HG02623 (cell line): Measurements from ENCODE around the gene DNAJB6.

Experiments used
- ATAC-seq: cut with Tn5 transposase; IDR thresholded peaks from one replicate; pipeline ENCODE4 v1.9.1; 2021; ENCODE audit warnings: moderate library complexity; ENCODE audit not compliant: unreplicated experiment

The DNAJB6 gene

DNA sequence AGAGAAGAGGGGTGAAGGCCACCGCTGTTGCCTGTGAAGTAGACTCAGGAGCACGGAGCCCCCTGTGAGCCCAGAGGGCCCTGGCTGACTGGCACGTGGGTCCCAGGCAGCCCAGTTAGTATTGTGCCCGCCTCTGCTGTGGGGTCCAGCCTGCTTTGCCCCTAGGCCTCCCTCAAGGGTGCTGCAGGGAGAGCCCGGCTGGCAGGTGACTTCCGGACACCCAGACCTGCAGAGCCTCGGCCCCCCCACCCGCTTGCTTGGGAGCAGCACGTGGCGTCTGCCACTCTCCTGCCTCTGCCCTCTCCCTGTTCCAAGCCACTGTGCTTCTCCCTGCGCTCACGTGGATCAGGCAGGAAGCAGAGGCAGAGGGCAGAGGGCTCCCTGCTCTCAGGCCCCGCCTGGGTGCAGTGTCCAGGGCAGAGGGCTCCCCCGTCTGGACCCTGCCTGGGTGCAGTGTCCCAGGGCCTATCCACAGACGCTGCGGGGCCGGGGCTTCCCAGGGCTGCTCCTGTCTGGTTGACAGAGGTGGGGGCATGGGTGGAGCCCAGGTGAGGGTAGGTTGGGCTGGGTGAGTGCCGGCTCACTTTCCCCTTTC is 88.4 kb downstream of the DNAJB6 start:
- no peak for ATAC-seq

DNA sequence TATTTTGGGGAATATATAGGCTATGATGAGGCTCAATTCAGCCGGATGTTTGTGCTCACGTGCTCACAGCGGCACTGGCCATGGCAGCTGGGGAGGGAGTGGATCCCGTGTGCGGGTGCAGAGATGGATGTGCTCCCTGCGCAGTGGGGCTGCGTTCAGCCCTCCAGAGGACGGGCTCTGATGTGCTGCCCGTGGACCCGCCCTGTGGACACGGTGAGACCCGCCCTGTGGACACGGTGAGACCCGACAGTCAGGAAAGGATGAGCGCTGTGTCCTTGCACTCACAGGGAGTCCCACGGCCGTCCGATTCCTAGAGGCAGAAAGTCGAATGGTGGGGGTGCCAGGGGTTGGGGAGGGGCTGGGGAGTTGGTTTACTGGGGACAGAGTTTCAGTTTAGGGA is 89.0 kb downstream of the DNAJB6 start:
- ATAC-seq, result no peak

DNA sequence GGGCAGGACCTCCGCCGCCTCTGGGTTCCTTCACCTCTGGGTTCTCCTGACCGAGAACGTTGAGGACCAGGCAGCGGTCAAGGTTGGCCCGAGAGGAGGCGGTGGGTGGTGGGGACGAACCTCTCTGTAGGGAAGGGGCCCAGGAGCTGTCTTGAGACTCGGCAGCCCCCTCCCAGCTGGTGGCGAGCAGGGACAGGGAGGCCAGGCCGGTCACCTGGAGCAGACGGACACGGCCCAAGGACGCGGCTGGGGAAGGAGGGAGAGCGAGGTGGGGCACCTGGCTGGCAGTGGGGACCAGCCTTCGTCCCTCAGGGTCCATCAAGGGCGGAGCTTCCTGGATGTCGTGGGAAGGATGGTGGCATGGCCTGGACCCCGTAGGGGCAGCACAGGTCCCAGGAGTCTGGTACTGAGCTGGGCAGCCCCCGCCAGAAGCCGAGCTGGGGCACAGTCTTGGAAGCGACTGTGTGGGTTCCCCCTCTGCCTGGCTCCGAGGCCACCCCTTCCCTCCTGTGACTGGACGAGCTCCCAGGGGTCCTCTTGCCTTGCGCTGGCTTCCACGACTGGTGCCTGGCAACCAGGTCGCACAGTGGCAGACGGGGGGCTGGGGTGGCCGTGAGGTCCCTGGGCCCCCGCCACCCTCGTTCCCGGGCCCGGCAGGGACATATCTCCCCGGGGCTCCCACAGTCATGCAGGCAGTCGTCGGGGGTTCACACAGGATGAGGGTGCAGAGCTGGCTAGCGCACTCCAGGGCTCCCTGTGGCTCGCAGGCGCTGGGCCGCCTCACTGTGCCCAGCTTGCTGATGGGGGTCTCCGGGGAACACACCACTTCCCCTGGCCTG is 89.9 kb downstream of the DNAJB6 start:
- no peak for ATAC-seq

DNA sequence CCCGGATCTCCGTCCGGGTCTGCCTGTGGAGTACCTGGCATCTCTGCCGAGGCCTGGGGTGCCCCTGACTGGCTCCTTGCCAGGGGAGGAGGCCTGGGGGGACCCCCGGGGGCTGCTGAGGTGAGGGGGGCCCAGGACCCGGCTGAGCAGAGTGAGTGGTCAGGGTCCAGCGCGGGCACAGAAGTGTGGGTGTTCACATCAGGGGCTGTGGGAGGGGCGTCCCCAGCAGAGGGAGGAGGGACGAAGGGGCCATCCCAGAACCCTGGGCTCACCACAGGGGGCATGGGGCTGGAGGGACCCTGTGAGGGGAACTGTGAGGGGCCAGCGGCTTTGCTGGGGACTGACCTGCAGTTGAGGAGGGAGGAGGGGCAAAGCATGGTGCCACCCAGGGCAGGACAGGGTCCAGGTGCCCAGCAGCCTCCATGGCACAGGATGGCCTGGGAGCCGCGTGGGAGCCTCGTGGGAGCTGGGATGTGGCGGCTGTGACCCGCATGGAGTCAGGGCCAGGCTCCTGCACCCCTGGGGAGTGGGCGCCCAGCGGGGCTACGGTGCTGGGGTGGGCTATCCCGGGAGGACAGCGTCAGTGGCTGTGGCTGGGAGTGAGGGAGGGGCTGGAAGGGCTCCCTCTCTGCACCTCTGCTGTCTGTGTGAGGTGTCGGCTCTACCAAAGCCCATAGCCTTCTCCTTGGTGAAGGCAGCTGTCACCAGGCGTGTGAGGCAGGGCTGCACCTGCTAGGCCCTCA is 91.2 kb downstream of the DNAJB6 start:
- ATAC-seq, result no peak

DNA sequence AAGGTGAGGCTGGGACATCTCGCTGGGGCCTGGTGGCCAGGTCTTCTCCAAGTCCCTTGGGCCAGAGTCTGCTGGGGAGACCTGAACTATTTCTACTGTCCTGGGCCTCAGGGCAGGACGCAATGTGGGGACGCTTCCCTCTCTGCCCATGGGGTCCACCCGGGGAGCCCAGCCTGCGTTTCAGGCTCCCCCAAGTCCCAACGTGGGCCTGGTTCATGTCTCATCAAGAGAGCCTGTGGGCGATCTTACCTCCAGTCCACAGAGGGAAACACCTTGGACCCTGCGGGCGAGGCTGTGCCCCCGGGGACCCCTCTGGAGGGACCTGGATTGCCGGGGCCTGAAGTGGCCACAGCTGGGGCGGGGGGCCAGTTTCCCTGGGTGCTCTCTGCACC is 91.7 kb downstream of the DNAJB6 start:
- no peak for ATAC-seq

DNA sequence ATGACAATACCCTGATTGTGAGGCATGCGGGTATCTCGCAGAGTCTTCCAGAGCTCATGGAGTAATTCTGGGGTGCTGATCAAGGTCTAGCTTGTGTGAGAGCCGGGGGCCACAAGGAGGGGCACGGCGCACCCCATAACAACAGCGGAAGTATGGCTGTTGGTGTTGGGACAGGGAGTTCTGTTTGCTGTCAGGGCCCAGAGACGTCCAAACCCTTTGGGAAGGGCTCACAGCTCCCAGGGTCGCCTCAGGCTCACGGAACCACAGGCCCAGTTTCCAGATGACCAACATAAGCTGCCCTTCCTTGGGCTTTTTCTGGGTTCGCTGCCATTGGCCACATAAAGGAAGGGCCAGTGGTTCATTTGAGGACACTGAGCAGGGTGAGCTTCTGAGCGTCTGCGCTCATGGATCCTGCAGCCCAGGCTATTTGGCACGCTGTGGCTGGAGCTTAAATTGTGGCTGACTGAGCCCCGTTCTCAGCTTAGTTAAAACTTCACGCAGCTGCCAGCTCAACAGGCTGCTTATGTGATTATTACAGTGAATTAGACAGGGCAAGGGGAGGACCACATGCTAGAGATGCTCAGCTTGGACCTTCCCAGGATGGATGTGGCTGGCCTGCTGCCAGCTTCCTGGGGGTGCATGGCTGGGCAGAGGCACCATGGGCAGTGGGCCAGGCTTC is 92.3 kb downstream of the DNAJB6 start:
- no peak for ATAC-seq

DNA sequence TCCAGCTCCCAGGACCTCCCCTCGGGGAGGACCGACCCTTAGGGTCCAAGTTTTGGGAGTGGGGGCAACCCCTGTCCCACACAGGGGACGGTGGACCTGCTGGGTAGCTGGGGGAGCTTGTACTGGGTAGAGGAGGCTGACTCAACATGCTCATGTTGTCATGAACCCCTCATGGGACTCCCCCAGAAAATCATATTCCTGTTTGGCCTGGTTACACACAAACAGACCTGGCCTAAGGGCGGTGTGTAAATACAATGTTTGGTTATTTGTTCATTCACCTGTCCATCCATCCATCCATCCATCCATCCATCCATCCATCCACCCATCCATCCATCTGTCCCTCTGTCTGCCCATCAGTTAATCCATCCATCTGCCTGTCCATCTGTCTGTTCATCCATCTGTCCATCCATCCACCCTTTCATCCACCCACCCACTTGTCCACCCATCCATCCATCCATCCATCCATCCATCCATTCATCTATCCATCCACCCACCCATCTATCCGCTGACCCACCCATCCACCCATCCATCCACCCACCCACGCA is 92.9 kb downstream of the DNAJB6 start:
- no peak for ATAC-seq

DNA sequence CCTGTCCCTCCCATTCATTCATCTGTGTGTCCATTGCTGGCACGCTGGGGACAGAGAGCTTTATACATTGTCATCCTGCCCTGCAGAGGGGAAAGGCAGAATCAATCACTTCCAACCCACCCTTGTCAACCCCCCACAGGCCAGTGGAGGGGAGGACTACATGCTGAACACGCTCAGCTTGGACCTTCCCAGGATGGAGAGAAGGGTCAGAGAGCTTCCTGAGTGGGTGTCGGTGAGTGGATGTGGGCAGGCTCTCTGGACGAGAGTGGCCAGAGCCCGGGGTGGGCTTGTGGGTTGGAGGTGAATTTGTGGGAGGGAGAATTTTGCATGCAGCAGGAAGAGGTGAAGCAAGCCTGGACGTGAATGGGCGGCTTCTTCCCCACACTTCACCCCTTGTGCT is 93.9 kb downstream of the DNAJB6 start:
- no peak for ATAC-seq

DNA sequence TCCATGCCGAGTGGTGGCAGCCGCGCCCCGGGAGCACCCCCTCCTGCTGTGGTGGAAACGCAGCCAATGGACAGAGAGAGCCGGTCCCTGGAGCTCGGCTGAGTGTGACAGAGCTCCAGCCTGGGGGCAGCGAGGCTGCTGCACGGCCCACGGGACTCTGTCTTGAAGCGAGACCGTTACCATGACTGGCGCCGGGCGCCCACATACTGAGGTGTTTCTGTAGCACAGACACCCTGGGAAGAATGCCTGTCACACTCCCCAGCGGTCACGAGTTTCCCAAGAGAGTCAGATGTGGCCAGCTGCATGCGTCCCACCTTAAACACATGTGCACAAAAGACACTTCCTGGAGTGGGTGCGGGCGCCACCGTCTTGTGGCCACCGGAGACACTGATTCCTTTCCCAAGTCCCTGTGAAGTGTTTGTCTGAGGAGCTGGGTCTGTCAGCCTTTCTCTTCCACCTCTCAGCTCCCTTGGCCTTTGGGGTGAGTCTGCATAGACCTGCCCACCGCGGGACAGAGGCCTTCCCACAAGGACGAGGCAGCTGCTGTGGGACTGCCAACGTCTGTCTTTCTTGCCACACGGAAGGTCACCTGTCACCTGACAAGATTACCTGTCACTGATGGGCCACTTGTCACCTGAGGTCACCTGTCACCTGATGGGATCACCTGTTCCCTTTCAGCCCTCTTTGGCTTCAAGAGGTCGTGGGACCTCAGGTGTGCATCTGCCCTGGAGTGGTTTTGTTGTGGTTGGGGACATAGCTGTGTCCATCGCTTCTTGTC is 94.6 kb downstream of the DNAJB6 start:
- ATAC-seq, result no peak

DNA sequence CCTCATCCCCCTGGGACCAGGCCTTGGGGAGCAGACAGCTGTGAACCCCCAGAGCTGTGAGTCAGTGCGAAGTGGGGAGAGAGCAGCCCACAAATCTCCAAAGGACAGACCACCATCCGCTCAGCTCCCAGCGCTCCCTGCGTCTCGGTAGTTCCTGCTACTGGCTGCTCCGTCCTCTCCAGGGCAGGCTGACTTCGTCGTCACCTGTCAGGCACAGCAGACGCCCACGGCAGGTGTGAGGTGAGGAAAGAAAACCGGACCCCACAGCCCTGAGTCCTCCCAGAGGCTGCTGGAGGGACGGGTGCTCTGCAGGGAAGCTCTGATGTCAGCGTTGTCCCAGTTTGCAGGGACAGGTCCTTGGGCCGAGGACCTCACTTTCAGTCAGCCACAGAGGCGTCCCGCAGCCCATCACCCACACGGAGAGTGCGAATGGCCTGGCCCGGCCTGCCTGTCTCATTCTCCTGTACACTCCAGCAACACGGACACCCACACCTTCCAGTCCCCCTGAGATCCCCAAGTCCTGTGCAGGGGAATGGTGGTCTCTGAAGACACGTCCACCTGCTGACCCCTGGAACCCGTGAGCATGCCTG is 95.2 kb downstream of the DNAJB6 start:
- ATAC-seq, result no peak

DNA sequence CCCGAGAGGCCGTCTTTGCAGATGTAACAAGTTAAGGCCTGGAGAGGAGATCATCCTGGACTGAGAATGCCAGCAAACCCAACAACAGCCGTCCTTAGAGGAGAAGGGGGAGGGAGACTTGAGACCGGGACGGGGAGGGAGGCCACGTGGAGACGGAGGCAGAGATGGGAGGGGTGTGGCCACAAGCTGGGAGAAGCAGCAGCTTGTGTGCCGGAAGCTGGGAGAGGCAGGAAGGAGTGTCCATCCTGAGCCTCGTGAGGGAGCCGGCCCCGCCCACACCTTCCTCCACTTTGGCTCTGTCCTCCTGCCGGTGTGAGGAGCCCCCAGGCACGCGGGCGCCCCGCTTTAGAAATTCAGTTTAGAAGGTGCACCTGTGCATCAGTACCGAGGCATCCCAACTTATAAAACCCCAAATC is 95.7 kb downstream of the DNAJB6 start:
- no peak for ATAC-seq

DNA sequence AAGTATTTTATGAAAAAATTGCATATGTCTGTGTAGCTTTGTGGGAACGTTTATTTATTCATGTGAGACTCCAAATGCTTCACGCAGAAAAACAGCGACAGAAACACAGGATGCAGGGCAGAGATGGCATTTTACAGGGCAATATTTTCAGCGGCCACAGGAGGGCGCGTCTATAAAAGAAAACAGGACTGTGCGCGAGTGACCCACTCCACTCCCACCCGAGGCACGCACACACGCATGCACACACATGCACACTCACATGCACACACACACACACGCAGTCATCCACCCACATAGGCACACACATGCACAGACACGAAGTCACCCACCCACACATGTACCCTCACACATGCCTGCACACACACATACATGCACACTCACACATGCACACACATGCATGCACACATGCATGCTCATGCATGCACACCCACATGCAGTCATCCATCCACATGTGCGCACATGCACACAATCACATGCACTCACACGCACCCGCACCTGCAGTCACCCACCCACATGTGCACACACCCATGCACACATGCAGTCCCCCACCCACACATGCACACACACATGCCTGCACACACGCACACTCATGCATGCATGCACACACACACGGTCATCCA is 96.3 kb downstream of the DNAJB6 start:
- ATAC-seq, result no peak

DNA sequence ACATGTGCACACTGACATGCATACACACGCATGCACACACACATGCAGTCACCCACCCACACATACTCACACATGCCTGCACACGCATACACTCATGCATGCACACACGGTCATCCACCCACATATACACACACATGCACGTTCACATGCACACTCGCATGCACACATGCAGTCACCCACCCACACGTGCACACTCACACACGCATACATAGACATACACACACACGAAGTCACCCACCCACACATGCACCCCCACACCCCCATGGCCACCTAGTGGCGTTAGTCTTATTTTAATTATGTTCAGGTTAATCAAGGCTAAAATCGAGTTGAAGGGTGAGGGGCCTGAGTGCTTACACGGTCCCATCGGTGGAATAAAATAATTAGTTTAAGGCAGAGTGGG is 96.8 kb downstream of the DNAJB6 start:
- no peak for ATAC-seq

DNA sequence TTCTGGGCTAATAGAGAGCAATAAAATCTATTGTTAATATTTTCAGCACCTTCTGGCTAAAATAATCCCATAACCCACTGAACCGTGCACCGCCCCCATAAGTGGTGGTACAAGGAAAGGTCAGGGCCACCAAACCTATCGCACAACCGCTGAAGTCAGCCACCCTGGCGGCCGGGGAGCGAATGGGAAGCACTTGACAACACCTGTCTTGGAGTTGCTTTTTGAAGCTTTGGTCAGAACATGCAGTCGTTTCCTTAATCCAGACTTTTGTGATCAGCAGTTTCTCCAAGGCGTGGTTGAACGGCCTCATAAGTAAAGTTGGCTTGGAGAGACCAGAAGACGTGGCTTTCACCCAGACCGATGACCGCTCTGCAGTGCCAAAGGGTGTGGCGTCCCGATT is 97.4 kb downstream of the DNAJB6 start:
- no peak for ATAC-seq

DNA sequence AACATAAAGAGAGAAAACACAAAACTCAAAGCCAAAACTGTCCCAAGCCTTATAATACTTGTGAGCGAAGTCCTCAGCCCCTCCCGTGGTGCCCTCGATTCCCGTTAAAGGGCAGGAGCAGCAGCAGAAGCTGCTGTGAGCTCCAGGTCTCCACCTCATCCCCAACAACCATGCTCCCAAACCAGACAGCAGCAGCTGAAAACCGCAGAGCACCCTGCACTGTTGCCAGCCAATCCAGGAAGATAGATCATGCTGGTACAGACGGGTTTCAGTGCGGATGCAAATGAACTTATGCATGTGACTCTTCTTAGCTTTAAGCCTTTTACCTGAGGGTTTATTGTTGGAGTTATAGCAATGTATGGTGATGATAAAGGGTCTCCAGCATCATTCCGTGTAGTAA is 97.9 kb downstream of the DNAJB6 start:
- ATAC-seq, result no peak

DNA sequence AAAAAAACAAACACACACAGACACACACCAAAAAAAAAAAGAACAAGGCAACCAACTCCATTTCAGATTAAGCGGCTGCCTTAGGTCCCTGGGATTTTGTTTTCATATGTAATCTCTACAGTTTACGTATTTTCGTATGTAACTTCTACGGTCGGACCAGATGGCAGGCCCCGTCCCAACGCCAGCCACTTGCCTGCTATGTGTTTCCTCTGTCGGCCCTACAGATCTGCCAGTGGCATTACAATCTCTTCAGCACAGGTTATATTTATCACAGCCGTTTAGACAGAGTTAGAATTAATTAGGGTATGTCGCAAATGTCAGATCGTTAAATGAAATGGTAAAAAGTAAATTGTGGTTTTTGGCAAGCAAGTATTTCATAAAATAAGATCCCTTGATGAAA is 99.3 kb downstream of the DNAJB6 start:
- ATAC-seq, result no peak

DNA sequence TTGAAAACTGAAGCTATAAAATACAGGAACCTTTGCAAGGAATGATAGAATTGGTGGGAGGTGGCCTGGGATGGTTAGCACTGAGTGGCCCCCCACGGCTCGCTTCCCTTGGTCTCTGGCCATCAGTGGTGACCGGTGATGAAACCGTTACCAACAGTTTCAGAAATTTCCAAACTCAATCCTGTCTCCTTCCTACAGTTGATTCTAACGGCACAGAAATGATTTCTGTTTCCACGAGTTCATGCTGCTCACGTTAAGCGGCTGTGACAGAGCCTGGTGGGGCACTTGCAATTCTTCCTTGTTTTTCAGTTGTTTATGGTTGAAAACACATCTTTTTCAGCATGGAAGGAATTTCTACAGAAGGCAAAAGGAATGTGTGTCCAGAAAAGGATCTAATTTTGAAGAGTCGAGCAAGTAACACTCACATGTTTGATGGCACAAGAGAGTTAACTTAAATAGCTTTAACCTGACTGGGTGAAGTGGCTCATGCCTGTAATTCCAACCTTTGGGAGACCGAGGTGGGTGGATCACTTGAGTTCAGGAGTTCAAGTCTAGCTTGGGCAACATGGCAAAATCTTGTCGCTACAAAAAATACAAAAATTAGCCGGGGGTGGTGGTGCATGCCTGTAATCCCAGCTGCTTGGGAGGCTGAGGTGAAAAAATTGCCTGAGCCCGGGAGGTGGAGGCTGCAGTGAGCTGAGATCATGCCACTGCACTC is 100.1 kb downstream of the DNAJB6 start:
- ATAC-seq, result no peak

DNA sequence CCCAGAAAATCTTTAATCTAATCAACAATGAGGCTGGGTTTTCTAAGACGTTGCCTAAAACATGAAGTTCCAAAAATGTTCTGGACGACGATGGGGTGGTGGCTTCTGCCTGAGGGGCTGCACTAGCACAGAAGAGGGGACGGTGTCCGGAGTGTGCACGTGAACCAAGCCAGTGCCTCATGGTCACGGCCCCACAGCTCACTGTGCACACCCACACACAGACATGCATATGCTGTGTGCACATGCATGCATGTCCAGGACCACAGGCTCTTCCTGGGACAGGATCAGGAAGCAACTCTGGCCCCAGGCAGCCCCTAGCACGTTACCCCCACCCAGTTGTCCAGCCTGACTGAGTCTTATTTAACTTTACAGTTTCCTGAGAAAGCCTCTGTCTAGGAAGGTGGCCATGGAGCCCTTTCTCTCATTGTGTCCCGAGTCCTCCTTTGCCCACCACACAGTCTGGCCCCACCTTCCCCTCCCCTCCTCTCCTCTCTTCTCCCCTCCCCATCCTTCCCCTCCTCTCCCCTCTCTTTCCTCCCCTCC is 100.8 kb downstream of the DNAJB6 start:
- no peak for ATAC-seq
